HG03520 (cell line): Measurements from ENCODE around the gene RAD51B.
"Not testable (repeated sequence)": the region's sequence is repeated elsewhere in the genome, so short reads cannot be mapped to it uniquely, and the experiment has no call there.

ENCODE experiments used
- ATAC-seq: cut with Tn5 transposase; IDR thresholded peaks from one replicate; pipeline ENCODE4 v1.9.1; 2021; ENCODE audit warnings: mild to moderate bottlenecking, moderate library complexity; ENCODE audit not compliant: unreplicated experiment

The RAD51B gene

DNA sequence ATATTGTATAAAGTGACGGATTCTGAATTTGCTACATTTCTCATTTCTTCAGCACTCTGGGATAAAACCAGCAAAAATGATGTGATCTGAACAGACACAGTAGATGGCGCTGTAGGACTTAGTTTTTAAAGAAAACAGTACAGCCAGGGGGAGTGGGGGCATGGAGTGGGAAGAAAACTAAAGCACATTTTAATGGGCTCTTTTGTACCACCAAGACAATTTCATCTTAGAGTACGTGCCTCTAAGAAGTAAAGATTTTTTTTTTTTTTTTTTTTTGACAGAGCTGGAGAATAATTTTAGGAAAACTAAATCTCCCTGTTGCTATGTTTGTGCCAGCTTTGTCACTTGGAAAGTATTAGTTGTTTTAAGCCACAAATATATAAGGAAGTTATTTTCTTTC is 124.4 kb downstream of the RAD51B start:
- ATAC-seq = no peak

DNA sequence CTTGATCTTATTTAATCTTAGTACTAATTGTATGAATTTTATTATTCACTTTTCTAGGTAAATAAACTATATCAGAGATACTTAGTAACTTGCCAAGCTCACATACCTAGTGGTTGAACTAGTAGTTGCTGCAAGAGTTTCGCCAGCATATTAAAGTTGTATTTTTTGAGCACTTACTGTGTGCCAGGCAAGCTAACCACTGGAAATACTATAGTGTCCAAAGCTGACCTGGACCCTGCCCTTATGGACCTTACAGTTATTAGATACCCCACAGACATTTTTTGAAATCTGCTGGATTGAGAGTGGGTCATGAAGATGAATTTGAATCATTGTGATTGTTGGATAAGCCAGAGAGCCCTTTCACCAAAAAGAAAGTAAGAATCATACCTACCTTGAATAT is 125.0 kb downstream of the RAD51B start:
- ATAC-seq = no peak

DNA sequence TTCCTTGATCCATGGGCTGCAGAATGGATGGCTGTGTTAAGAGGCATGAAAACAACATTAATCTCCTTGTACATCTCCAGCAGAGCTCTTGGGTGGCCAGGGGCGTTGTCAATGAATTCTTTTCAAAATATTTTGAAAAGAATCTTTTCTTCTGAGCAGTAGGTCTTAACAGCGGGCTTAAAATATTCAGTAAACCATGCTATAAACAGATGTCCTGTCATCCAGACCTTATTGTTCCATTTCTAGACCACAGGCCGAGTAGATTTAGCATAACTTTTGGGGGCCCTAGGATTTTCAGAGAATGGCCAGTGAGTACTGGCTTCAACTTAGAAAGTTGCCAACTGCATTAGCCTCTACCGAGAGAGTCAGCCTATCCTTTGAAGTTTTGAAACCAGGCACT is 130.2 kb downstream of the RAD51B start:
- ATAC-seq = no peak

DNA sequence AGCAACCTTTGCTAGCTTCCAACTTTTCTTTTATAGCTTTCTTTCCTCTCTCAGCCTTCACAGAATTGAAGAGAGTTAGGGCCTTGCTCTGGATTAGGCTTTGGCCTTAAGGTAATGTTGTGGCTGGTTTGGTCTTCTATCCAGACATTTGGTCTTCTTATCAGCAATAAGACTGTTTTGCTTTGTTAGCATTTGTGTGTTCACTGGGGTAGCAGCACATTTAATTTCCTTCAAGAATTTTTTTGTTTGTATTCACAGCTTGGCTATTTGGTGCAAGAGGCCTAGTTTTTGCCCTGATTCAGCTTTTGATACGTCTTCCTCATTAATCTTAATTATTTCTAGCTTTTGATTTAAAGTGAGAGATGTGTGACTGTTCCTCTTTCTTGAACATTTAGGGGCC is 130.8 kb downstream of the RAD51B start:
- ATAC-seq = no peak

DNA sequence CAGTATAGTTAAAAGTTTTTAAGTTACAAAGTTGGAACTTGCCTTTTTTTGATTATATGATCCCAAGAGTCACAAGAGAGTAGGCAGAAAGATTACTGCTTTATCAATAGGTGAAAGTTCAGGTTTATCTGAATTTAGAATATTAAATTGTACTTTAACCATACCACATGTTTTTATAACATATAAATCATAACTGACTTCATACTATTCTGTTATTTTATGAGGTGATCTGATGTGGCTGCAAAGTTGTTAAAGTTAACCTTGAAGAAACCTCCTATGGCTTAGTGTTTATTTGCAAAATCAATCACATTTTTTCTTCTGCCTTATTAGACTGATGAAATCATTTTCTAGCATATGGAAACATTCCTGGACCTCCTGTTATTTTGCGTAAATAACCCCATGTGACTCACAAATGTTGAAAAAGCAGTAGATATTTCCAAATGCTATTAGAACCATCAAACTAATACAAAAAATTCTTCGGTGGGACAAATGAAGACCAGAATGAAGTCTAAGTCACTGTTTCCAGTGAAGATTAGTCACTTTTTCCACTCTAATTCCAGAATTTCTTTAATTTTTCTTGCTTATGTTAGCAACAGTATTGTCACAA is 132.1 kb downstream of the RAD51B start:
- ATAC-seq = no peak

DNA sequence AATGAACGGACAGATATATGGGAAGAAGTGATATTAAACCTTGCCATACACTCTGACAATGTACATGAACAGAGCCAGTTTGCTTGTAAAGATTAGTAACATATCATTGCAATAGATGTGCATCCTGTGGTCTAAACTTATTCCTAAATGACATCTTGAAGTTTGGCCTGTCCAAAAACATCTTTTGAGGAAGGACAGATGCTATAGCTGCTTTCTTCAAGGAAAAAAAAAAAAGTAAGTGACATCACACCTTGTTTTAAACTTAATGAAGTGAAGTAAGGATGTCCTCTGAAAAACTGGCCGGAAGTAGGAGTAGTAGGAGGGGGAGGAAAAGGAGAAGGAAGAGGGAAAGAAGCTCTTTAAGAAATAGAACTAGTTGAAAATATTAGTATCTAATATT is 132.8 kb downstream of the RAD51B start:
- no peak for ATAC-seq

DNA sequence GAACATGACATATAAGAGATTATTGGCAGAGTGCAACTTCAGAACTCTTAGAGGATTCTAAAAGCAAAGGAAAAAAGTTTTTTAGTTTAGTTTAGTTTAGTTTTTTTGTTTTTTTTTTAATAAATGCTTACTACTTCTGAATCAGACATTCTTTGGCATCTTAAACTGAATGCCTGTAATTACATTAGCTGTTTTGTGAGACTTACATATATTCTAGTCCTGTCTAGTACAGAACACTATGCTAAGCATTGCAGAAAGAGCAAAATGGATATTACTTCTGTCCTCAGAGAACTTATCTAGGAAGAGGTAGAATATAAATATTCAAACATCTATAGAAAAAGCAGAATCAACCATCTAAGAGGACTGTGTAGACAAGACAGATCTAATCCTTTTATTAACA is 133.2 kb downstream of the RAD51B start:
- no peak for ATAC-seq

DNA sequence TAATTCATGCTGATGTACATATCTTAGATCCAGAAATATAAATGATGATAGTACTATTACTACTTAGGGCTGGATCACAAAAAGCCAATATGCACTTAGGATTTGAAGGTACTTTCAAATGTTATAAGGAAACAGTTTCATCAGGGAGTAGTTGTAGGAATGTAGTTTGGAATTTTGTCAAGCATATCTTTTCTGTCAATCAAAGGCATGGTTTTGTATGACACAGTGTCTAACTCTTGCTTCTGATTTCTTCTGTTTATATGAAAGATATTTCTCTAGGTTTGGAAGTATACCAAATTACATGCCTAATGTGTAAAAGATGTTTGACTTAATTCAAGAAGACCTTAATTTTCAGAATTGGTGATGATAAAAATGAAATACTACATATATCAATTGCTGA is 135.7 kb downstream of the RAD51B start:
- no peak for ATAC-seq

DNA sequence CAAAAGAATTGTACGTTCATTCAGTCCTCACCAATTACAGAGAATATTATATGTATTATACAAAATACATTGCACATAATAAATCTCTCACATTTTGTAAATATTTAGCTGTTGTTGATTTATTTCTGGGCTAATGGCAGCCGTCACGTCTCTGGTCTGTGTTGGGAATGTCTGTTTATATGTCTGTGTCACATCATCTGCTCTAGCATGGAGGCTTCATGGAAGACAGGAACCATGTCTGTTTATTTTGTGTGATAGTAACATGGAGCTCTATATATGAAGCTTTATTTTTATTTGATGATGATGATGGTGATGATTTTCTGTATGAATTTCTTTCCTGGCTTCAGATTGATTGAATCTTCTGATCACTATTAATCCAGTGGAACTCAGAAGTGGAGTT is 138.4 kb downstream of the RAD51B start:
- ATAC-seq = no peak

DNA sequence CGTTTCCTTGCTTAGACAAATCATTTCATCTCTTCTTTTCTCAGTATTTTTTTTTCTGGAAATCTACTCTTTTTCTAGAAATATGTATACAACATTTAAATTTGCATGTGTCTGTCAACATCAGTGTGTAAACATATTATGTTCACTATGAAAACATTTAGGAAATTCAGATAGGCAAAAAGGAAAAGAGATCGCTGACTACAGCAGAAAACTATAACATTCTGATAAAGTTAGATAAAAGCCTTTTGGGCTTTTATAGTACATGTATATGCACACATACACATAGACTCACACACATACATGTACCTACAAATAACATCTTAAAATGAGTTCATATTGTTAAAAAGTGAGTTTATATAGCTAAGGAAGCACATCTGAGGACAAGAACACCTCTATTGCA is 142.1 kb downstream of the RAD51B start:
- no peak for ATAC-seq

DNA sequence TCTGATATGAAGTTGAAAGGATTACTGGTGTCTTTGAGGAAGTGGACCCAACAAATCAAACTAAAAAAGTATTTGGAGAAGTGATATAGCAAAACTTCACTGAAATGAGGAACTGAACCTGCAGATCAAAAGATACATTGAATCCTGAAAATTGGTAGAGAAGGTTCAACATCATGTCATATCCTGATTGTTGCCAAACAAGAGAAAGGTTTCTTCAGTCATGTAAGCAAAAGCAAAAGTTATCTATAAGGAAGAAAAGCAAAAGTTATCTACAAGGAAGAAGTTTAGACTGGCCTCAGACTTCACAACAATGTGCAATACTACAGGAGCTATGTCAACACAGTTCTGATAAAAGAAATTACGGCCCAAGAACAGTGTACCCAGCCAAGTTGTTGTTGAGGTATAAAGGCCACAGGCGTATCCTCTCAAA is 142.7 kb downstream of the RAD51B start:
- no peak for ATAC-seq

DNA sequence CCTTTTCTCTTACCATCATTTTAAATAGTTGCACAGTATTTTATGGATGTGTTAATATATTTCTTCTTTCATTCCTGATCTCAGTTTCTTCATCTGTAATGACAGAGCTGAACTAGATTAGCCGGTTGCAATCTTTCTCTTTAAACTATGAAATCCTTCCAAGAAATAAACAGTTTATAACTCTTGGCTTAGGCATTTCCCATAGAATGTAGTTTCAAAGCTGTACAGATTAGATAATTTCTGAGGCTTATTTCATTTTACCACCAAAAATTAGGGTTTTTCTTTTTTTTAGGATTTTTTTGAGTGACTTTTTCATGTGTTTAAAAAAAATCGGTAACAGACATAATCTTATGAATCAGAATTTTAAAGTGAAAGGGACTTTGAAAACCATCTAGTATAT is 144.0 kb downstream of the RAD51B start:
- ATAC-seq = no peak

DNA sequence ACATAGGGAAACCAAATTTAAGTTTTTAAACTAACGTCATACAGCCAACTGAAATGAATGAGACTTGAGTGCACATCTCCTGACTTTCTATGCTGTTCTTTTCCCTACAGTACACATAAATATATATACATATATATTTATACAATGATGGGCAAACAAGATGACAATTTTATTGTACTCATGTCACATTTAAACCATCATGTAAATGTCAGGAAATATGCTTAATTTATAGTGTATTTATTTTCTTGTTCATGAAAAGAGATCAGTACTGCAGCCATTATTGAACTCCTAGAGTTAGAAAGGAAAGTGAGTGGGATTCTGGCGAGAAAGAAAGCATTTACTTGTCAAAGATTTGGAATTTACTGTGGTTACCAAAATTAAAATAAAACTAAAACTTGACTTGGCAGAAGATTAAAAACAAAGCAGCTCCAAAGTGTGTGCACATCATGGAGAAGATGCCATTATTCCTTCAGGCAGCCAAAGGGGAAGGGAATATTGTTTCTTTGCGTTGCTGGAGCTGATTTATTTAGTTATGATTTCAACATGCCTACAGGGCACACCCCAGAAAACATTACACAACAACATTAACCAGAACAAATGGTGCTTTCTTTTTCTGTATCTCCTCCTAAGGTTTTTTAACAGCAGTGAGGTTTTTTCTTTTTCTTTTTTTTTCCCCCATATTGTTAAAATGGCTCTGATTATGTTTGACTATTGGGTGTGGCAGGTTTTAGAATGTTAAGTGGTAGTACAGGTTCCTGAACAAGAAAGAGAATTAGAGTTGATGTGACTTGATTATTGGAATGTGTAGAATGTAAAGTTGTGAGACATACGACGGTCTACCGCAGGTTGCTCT is 144.6 kb downstream of the RAD51B start:
- no peak for ATAC-seq

DNA sequence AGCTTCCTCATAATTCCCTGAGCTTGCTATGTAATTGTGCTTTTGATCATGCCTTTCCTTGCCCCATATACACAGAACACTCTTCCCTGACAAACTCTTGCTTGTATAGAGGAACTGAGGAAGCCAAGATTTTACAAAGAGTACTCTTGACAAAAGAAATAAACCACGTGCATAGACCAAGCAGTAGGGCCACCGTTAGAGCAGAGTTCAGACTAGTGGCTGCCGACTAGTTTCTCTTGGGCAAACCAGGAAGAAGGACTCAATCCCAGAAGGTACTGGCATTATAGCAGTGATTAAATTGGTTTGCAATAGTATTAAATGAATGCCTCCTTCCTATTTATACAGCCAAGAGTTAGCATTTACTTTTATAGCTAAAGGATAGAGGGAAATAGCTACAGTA is 146.1 kb downstream of the RAD51B start:
- ATAC-seq = no peak

DNA sequence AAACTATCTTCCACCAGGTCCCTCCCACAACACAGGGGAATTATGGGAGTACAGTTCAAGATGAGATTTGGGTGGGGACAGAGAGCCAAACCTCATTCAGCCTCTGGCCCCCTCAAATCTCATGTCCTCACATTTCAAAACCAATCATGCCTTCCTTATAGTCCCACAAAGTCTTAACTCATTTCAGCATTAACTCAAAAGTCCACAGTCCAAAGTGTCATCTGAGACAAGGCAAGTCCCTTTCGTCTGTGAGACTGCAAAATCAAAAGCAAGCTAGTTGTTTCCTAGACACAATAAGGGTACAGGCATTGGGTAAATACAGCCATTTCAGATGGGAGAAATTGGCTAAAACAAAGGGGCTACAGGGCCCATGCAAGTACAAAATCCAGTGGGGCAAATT is 147.6 kb downstream of the RAD51B start:
- no peak for ATAC-seq

DNA sequence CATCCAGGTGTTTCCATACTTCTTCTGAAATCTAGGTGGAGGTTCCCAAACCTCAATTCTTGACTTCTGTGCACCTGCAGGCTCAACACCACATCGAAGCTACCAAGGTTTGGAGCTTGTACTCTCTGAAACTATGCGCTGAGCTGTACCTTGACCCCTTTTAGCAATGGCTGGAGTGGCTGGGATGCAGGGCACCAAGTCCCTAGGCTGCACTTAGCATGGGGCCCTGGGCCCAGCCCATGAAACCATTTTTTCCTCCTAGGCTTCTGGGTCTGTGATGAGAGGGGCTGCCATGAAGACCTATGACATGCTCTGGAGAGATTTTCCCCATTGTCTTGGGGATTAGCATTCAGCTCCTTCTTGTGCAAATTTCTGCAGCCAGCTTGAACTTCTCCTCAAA is 148.4 kb downstream of the RAD51B start:
- not testable (repeated sequence) for ATAC-seq

DNA sequence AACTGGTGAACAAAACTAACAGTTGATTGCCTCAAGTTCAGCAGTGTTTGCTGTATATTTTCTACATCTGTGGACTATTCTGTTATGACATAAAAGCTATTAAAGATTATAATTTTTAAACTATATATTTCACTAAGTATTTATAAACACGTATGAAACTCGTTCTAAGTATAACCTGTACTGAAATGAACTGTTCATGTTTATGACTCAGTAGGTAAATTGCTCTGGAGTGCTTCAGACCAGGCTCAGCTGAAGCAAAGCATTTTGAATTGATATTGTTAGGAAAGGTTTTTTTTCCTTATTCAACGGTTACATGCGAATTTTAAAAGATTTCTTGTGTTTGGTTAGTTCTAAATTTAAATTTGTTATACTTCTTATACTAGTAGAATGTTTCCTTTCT is 151.3 kb downstream of the RAD51B start:
- no peak for ATAC-seq

DNA sequence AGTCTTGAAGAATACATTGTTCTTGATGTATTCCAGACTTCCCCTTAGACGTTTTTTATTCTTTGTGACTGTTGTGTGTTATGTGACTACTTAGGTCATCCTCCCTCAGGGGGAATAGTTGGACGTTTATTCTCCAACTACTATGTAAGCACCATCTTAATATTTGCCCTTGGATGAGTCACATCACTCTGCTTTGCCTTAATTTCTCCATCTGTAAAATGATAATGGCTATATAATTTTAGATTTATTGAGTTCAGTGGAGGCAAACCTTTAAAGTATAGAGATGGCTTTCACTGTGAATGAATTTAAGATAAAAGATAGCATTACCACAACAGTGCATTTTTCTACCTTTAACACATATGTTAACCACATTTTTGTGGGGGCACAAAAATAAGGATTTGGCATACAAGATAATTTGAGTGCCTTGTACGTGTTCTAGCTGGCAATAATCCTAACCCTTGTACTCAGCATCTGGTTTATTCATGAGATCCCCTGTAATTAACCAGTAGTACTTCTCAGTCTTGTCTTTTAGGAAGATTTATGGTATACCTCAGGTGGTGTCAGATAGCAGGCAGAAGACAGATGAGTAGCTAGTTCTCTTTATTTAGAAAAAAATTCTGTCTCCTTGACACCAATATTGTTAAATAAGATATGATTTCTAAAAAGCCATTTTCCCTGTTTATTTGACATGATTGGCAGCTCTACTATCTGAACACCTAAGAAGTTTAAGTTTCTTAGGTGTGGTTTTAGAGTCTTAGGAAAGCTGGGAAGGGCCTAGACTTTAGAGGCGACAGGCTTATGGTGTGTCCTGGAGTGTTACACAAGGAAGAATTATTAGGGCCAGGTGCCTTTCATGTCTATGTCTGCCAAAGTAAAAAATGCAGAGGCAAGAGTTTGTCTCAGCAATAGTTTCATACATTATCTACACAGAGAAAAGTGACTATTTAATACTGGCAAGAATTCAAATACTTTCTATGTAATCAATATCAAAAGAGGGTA is 152.3 kb downstream of the RAD51B start:
- ATAC-seq = no peak

DNA sequence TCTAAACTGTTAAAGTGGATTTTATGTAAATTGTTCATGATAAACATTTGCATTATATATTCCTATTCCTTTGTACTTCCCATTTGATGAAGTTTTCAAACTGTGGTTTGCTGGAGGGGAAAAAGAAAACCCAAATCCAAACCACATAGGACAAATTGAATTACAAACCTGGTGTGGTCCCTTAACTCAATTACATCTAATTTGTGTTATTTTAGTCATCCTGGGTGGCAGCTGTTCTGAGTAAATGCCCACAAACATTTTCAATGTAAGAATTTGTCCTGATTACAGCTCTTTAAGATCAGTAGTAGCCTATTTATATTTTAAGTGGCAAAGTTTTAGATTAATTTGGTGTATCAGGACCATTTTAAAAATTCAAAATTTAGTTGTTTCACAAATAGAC is 153.9 kb downstream of the RAD51B start:
- no peak for ATAC-seq

DNA sequence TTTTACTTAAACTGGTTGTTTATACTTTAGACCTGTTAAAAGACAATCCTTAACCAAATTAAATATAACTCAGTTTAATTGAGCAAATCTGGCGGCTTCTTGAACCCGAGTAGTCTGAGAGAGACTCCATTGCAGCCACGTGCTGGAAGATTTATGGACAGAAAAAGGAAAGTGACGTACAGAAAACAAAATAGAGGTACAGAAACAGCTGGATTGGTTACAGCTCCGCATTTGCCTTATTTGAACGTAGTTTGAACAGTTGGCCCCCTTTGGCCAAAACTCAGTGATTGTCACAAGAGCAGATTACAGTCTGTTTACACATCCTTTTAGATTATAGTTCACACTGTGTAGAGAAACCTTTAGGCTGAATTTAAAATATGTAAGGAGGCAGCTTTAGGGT is 155.9 kb downstream of the RAD51B start:
- no peak for ATAC-seq

DNA sequence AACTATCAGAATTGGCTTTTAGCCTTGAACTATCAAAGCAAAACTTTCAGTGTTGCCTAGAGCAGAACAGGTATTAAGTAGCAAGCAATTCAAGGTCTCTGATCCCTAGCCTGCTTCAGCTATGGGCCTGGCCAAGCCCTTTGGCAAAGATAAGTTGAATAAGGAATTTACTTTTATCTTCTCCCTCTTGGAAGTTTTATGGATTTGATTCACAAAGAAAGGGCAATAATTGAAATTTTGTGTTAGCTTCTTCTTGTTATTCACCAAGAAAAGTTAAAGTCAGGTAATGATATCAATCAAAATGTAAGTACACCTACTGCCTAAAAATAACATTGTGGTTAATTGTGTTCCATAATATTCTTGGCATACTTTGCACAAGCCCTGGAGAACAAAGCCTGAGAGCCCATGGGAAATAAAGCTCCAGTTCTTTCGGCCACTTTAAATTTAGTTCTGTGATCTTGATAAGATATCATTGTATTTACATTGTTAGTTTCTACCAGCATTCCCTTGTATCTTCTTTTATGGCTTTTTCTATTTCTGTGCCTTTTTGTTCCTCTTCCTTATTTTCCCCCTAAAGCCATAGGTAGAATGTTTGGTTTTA is 158.0 kb downstream of the RAD51B start:
- no peak for ATAC-seq
